Neural progenitor cell (in vitro differentiated cells): ENCODE data around the gene CEP170B. TPM values are rescaled to one million over a fixed set of nuclear protein-coding genes. Genes with fewer than 3 reads are reported as not detected.

ENCODE experiments used
- DNase-seq: peaks from one replicate; pipeline ENCODE4 v3.0.0-alpha.2; 2016; ENCODE audit warnings: low spot score
- H2AFZ ChIP-seq: fragments of 200-600 bp; sonication (generic); replicated peaks from 2 replicates; pipeline ENCODE4 v1.6.1; 2016; ENCODE audit warnings: antibody characterized with exemption
- H3F3A ChIP-seq: fragments of 200-600 bp; sonication (generic); 2 replicates; pipeline ENCODE4 v1.6.1; 2016; ENCODE audit warnings: antibody characterized with exemption, low read depth
- H3K27ac ChIP-seq: fragments of 200-600 bp; sonication (generic); 2 replicates; pipeline ENCODE4 v1.5.1; 2016; ENCODE audit warnings: mild to moderate bottlenecking
- H3K27me3 ChIP-seq: fragments of 200-600 bp; sonication (generic); 2 replicates; pipeline ENCODE4 v1.6.1; 2016; ENCODE audit warnings: mild to moderate bottlenecking, moderate library complexity
- H3K36me3 ChIP-seq: fragments of 200-600 bp; sonication (generic); 2 replicates; pipeline ENCODE4 v1.5.1; 2016
- H3K4me1 ChIP-seq: fragments of 200-600 bp; sonication (generic); 2 replicates; pipeline ENCODE4 v1.6.1; 2016; ENCODE audit warnings: mixed run types
- H3K4me2 ChIP-seq: fragments of 200-600 bp; sonication (generic); 2 replicates; pipeline ENCODE4 v1.6.1; 2016
- H3K4me3 ChIP-seq: fragments of 200-600 bp; sonication (generic); 2 replicates; pipeline ENCODE4 v1.5.1; 2016
- H3K79me2 ChIP-seq: fragments of 200-600 bp; sonication (generic); 2 replicates; pipeline ENCODE4 v1.6.1; 2016; ENCODE audit warnings: low read depth
- H3K9ac ChIP-seq: fragments of 200-600 bp; sonication (generic); 2 replicates; pipeline ENCODE4 v1.6.1; 2016
- H3K9me3 ChIP-seq: fragments of 200-600 bp; sonication (generic); 2 replicates; pipeline ENCODE4 v1.5.1; 2016; ENCODE audit warnings: low read depth
- H4K20me1 ChIP-seq: fragments of 200-600 bp; sonication (generic); 2 replicates; pipeline ENCODE4 v1.6.1; 2016; ENCODE audit warnings: low read depth
- H3K27ac Mint-ChIP-seq: 3 replicates; pipeline ENCODE4 v1.8.0; 2021; ENCODE audit warnings: mixed read lengths
- H3K27me3 Mint-ChIP-seq: 2 replicates; pipeline ENCODE4 v1.8.0; 2022; ENCODE audit warnings: low read depth, mild to moderate bottlenecking, inconsistent platforms, moderate library complexity, mixed read lengths; ENCODE audit not compliant: insufficient read depth
- H3K36me3 Mint-ChIP-seq: 3 replicates; pipeline ENCODE4 v1.8.0; 2021; ENCODE audit warnings: mixed read lengths
- H3K4me1 Mint-ChIP-seq: 3 replicates; pipeline ENCODE4 v1.8.0; 2021; ENCODE audit warnings: mixed read lengths
- H3K4me3 Mint-ChIP-seq: 3 replicates; pipeline ENCODE4 v1.8.0; 2021; ENCODE audit warnings: mild to moderate bottlenecking, moderate library complexity, mixed read lengths
- H3K9me3 Mint-ChIP-seq: 3 replicates; pipeline ENCODE4 v1.8.0; 2020; ENCODE audit warnings: mixed read lengths
- EZH2 ChIP-seq: fragments of 200-600 bp; sonication (generic); IDR thresholded peaks from 2 replicates; pipeline ENCODE4 v1.6.1; 2017; ENCODE audit warnings: antibody characterized with exemption, mild to moderate bottlenecking, moderate library complexity
- EZH2phosphoT487 ChIP-seq: fragments of 200-600 bp; sonication (generic); IDR thresholded peaks from 2 replicates; pipeline ENCODE4 v1.6.1; 2017; ENCODE audit warnings: antibody characterized with exemption
- total RNA-seq: library from RNA; depleted of rRNA; stranded (reverse); fragments of >200 nt; gene quantifications from 2 replicates; pipeline ENCODE4 v1.2.3, GENCODE V29; 2015; ENCODE audit warnings: low replicate concordance
- TF ChIP-seq, protein P1 (sequence below): fragments of 200-600 bp; sonication (generic); IDR thresholded peaks from 2 replicates; pipeline ENCODE4 v1.5.1; 2017; ENCODE audit warnings: antibody characterized with exemption, mild to moderate bottlenecking

Gene CEP170B
- total RNA-seq, 1 donor from 2014 or later = 3.0 TPM

DNA sequence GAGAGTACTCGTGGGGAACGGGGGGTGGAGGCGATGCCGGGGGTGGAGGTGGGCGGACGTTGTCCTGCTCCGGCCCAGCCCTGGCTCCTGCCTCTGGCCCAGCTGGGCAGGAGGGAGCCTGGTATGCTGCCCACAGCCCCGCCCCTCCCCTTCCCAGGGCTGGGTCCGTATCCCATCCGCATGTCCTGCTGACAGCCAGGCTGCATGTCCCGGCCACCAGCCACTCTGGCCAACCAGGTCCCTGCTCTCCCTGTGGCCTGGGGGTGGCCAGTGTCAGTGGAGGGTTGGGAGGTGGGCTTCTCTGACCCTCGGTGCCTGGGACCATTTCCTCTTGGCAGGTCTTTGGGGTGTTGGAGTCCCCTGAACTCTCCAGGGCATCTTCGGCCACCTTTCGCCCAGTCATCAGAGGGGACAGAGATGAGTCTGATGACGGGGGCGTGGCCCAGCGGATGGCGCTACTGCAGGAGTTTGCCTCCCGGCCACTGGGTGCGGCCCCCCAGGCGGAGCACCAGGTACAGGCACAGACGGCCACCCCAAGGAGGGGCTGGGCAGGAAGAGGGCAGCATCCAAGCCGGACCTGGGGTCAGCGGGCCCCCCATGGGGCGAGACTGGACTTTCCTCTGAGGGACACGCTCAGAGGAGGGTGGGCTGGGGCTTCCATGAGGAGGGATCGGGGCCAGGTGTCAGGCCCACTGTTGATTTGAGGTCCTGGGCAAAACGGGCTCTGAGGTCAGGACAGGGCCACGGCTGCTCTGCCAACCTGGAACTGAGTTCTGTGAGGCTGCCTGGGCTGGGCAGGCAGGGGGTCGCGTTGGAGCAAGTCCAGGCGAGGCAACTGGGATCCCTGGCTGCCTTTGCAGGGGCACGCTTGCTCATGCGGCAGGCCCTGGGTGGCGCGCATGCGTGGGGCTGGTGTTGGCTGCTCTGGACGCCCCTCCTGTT, 20.2 kb downstream of the CEP170B start:
- DNase-seq = no peak
- no peaks in the 10 kb centered on the region for H3F3A ChIP-seq
- H2AFZ ChIP-seq = no peak overlapping the region
- no peak overlapping the region for H3K4me3 Mint-ChIP-seq
- no peaks in the 10 kb centered on the region for H3K36me3 ChIP-seq
- H3K27me3 Mint-ChIP-seq = no peaks in the 10 kb centered on the region
- no peaks in the 10 kb centered on the region for H3K79me2 ChIP-seq
- no peaks in the 10 kb centered on the region for H3K4me1 Mint-ChIP-seq
- TF ChIP-seq EZH2phosphoT487 (no peak), EZH2 (no peak)
- TF ChIP-seq, protein P1, sequence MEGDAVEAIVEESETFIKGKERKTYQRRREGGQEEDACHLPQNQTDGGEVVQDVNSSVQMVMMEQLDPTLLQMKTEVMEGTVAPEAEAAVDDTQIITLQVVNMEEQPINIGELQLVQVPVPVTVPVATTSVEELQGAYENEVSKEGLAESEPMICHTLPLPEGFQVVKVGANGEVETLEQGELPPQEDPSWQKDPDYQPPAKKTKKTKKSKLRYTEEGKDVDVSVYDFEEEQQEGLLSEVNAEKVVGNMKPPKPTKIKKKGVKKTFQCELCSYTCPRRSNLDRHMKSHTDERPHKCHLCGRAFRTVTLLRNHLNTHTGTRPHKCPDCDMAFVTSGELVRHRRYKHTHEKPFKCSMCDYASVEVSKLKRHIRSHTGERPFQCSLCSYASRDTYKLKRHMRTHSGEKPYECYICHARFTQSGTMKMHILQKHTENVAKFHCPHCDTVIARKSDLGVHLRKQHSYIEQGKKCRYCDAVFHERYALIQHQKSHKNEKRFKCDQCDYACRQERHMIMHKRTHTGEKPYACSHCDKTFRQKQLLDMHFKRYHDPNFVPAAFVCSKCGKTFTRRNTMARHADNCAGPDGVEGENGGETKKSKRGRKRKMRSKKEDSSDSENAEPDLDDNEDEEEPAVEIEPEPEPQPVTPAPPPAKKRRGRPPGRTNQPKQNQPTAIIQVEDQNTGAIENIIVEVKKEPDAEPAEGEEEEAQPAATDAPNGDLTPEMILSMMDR = no peak
- H3K9ac ChIP-seq = no peak overlapping the region
- H3K9me3 Mint-ChIP-seq = no peaks in the 10 kb centered on the region
- H3K27ac ChIP-seq = no peak overlapping the region
- no peaks in the 10 kb centered on the region for H3K9me3 ChIP-seq
- no peak overlapping the region for H3K4me3 ChIP-seq
- no peak overlapping the region for H3K27ac Mint-ChIP-seq
- no peaks in the 10 kb centered on the region for H3K27me3 ChIP-seq
- H4K20me1 ChIP-seq = peaks cover 3% of the 10 kb centered on the region
- H3K4me1 ChIP-seq = peaks cover 10% of the 10 kb centered on the region
- H3K36me3 Mint-ChIP-seq = no peaks in the 10 kb centered on the region
- H3K4me2 ChIP-seq = no peak overlapping the region

DNA sequence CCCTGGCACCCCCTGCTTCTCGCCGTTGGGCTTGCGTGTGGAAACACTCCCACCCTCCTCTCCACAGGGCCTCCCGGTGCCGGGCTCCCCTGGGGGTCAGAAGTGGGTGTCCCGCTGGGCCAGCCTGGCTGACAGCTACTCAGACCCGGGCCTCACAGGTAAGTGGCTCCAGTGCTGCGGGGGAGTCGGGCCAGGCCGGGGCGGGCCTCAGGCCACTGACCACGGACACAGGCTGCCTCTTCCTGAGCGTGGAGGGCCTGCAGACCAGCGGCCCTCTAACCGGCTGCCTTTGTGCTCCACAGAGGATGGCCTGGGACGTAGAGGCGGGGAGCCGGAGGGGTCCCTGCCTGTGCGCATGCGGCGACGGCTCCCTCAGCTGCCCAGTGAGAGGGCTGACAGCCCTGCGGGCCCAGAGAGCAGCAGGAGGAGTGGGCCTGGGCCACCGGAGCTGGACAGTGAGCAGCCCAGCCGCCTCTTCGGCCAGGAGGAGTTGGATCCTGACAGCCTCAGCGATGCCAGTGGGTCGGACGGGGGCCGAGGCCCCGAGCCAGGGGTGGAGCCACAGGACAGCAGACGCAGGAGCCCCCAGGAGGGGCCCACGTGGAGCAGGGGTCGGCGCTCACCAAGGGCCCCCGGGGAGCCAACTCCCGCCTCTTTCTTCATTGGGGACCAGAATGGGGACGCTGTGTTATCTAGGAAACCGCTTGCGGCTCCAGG, 21.1 kb downstream of the CEP170B start:
- Mint-ChIP-seq H3K36me3 (no peaks in the 10 kb centered on the region), H3K27ac (no peak overlapping the region), H3K9me3 (no peaks in the 10 kb centered on the region), H3K4me3 (no peak overlapping the region), H3K4me1 (no peaks in the 10 kb centered on the region), H3K27me3 (no peaks in the 10 kb centered on the region)
- Histone ChIP-seq H4K20me1 (peaks cover 3% of the 10 kb centered on the region), H2AFZ (no peak overlapping the region), H3K9ac (no peak overlapping the region), H3K79me2 (no peaks in the 10 kb centered on the region), H3F3A (no peaks in the 10 kb centered on the region), H3K36me3 (no peaks in the 10 kb centered on the region), H3K4me1 (peaks cover 10% of the 10 kb centered on the region), H3K27me3 (no peaks in the 10 kb centered on the region), H3K27ac (no peak overlapping the region), H3K9me3 (no peaks in the 10 kb centered on the region), H3K4me2 (no peak overlapping the region), H3K4me3 (no peak overlapping the region)
- TF ChIP-seq EZH2phosphoT487 (no peak), EZH2 (no peak)
- TF ChIP-seq, protein P1 = no peak
- no peak for DNase-seq

DNA sequence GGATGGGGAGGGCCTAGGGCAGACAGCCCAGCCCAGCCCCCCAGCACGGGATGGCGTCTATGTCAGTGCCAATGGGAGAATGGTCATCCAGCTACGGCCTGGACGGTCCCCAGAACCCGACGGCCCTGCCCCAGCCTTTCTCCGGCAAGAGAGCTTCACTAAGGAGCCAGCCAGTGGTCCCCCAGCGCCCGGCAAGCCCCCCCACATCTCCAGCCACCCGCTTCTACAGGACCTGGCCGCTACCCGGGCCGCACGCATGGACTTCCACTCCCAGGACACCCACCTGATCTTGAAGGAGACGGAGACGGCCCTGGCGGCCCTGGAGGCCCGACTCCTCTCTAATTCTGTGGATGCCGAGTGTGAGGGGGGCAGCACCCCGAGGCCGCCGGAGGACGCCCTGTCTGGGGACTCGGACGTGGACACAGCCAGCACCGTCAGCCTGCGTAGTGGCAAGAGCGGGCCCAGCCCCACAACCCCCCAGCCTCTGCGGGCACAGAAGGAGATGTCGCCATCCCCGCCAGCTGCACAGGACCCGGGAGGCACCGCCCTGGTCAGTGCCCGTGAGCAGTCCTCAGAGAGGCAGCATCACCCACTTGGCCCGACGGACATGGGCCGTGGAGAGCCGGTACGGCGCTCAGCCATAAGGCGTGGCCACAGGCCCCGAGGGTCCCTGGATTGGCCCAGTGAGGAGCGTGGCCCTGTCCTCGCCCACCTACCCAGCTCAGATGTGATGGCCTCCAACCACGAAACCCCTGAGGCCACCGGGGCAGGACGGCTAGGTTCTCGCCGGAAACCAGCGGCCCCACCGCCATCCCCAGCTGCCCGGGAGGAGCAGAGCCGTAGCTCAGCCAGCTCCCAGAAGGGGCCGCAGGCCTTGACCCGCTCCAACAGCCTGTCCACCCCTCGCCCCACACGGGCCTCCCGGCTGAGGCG, 21.9 kb downstream of the CEP170B start:
- H3K27me3 Mint-ChIP-seq = peaks cover 2% of the 10 kb centered on the region
- H2AFZ ChIP-seq = no peak overlapping the region
- no peaks in the 10 kb centered on the region for H3F3A ChIP-seq
- H3K9me3 Mint-ChIP-seq = no peaks in the 10 kb centered on the region
- H3K27me3 ChIP-seq = no peaks in the 10 kb centered on the region
- H3K4me3 Mint-ChIP-seq = no peak overlapping the region
- peaks cover 3% of the 10 kb centered on the region for H4K20me1 ChIP-seq
- H3K4me3 ChIP-seq = no peak overlapping the region
- no peak overlapping the region for H3K4me2 ChIP-seq
- H3K4me1 ChIP-seq = peaks cover 10% of the 10 kb centered on the region
- H3K36me3 ChIP-seq = no peaks in the 10 kb centered on the region
- no peak for DNase-seq
- H3K4me1 Mint-ChIP-seq = no peaks in the 10 kb centered on the region
- H3K27ac Mint-ChIP-seq = no peak overlapping the region
- TF ChIP-seq EZH2phosphoT487 = no peak
- TF ChIP-seq, protein P1 = no peak
- no peak overlapping the region for H3K9ac ChIP-seq
- no peak overlapping the region for H3K27ac ChIP-seq
- no peaks in the 10 kb centered on the region for H3K36me3 Mint-ChIP-seq
- no peaks in the 10 kb centered on the region for H3K9me3 ChIP-seq
- H3K79me2 ChIP-seq = no peaks in the 10 kb centered on the region
